NOMO-1 (cell line): ENCODE data around the gene MICAL3.

Source experiments
- DNase-seq, 2 experiments: peaks; one replicate each; lab custom pipeline; 2025; ENCODE audit not compliant: unreplicated experiment in 2 of 2; lab: John Stamatoyannopoulos, UW

Gene MICAL3

DNA sequence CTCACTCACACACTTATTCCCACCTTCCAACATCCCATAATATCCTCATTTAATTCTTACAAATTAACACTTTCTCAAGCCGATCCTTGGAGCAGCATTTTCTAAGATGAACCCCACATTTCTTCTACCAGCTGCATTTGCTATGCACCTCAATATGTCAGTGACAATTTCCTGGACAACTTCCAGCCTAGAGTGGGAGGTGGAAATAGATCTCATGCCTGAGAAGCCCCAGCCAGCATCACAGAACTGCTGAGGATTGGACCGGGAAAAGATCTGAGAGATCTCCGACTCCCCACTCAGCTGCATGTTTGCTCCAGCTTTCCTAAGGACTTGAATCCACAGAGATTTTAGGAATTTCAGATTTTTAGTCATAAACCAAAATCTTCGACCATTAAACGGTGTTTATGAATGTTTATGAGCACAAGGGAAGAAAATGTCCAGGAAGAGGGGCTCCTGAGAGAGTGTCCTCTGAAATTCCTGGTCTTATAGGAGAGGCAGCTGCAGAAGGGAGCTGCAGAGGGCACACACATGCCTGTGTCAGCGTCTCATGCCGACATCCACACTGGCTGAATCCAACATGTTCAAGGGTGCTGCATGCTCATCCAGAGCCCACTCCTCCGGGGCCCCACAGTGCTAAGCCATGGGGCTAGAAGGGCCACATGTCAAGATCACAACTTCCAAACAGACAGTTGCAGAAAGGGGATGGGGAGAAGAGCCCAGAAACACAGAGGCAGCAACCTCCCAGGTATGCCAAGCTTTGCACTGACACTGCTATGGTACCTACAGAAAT is 68.6 kb downstream of the MICAL3 start:
- no peak for DNase-seq

GRCh38 chr22:17954860-17955587 is 69.3 kb downstream of the MICAL3 start:
- no peak for DNase-seq

GRCh38 chr22:17954200-17954859 is 70.0 kb downstream of the MICAL3 start:
- no peak for DNase-seq

GRCh38 chr22:17953147-17953546 is 71.2 kb downstream of the MICAL3 start:
- no peak for DNase-seq

- no peak for DNase-seq
Observed at GRCh38 chr22:17952273-17952801, 72.0 kb downstream of the MICAL3 start.

GRCh38 chr22:17951315-17951714 is 73.0 kb downstream of the MICAL3 start:
- no peak for DNase-seq

DNA sequence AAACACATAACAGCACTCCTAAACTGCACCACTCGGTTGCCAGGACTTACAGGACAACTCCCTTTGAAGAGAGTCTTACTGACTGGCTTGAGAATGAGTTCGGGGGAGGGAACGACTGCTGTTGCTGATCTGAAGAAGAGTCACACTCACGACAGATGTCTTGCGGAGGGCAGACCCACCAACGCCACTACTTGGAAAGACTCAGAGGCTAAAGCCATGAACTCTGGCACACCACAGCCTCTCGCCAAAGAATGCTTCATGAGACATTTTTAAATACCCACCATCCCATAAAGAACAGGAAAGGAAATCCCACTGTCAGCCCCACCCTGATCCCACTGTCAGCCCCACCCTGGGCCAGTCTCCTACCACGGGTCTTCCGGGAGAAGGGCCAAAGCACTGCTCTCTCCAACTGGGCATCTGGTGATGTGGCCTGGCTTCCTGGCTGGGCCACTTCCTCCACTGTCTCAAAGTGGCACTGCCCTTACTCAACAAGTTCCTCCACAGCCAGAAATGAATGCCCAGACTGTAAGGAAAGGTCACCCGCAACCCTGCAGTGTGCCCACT is 73.6 kb downstream of the MICAL3 start:
- DNase-seq, result no peak

GRCh38 chr22:17949642-17950473 is 74.5 kb downstream of the MICAL3 start:
- DNase-seq, result no peak

- DNase-seq, result no peak
Observed at GRCh38 chr22:17948101-17948500, 76.3 kb downstream of the MICAL3 start.

DNA sequence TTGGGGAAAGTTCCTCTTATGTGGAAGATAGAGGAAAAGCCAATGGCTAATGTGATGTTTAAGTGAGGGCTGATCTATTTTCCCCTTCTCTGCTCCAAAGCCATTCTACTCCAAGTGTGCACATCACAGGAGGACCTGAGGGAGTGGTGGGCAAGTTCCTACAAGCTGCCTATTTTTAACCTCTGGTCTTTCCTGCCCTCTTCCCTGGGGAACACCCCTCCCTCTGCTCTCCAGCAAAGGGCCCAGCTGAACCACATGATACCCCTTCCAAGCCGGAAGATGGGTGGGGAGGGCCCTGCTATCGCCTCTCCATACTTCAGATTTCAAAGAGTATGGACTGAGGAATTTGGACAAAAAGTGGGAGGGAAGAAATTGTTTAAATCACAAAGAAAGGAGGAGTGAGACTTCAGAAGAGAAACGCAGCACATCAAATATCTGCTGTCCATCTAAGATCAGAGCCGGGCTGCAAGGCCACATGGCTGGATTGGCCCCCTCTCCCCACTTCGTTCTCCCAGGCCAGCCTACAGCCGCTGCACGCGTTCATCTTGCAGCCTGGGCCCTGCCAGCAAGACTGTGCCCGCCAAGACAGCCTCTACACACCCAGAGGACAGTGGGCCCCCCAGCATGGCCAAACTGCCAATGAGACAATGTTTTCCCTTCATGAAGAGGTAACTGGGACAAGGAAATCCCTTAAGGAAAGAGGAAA is 77.5 kb downstream of the MICAL3 start:
- no peak for DNase-seq

DNA sequence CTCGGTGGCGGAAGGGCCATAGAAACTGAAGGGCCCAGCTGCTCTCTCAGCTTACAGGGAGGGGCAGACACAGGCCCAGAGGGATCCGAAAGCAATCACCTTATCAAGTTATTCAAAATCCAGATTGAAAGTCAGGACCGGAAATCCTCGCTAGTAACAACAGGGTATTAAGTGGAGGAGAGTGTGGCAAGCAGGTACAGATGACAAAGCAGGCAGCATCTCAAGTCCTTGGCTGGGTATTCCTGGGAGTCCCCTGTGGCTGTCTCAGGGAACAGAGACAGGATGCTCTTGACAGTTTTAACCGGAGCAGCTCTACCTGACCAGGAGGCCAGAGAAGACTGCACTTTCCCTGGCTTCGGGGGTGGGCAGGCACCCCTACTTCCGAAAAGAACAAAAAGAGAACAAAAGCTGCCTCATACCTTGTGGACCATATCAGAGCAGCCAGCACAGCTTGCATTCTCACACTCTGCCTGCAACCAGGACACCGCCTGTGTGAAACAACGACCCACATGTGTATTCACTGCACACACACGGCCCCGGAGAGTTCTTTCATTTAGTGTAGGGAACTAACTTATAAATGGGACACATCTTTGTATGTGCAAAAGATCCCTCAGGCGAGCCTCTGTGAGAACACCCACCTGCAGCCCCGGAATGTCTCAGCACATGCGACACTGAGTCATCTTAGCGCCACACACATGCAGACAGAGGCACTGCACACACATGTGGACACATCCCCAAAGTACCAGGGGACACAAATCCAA is 78.3 kb downstream of the MICAL3 start:
- DNase-seq, result no peak

DNA sequence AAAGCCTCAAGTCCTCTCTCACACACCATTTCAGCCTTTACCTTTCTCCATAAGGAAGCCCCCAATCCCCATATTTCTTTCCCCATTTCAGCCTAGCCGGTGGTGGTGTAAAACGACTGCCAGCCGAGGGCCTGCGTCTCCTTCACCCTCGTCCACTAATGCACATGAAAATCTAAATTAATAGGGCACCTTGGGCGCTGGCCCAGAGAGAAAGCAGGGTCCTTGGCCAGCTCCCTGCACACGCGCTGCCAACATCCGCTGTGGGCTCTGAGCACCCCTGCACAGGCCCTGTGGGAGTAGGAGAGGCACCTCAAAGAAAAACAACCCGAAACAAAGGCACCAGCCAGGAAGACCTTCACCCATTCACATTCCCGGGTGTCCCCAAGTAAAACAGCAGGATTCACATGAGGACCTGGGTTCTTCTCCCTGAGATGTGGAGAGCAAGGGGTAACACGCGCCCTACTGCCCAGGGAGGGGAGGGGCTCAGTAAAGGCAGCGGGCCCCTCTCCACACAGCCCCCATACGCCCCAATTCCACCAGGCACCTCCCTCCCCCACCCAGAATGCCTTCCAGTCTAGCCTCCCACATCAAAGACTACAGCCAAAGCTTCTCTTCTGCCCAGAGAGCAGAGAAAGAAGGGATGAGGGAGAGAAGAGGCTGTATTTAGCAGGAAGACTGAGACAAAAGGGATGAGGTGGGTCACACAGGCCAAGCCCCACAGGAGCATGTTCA is 79.0 kb downstream of the MICAL3 start:
- DNase-seq, result no peak

GRCh38 chr22:17944256-17944655 is 80.1 kb downstream of the MICAL3 start:
- no peak for DNase-seq

DNA sequence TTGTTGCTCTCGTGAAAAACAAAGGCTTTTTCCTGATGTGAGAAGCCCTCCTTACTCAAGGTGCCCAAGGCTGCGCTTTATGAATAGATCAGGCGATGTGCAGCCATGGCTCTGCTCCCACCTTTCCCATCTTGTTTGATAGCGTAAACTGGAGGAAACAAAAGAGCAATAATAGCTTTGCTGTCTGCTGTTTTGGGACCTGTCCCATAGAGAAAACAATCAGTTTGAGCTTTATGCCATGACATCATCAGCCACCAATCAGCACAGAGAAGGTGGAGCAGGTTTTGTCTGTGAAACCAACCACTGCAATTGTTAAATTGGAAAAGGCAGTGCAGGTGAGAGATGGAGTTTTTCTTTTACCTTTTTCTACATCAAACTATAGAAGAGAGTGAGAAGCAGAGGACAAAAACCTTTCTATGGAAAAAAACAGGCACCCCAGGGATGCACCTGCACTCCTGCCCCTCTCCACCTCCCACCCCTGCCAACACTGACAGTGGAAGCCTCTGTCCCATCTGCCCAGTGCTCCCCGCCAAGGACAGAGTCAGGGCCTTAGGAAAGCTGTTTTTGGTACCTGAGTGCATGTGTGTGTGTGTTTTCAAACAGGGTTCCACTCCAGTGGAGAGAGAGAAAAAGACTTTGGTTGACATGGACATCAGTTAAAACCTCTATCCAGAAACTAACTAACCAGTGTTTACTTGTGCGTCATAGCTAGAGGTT is 80.7 kb downstream of the MICAL3 start:
- DNase-seq, result no peak

- DNase-seq, result no peak
Observed at GRCh38 chr22:17942721-17943120, 81.6 kb downstream of the MICAL3 start.

- no peak for DNase-seq
Observed at GRCh38 chr22:17941471-17942406, 82.6 kb downstream of the MICAL3 start.

- no peak for DNase-seq
Observed at GRCh38 chr22:17939579-17939978, 84.8 kb downstream of the MICAL3 start.
